PFSK-1 (cell line): Measurements from ENCODE around the gene STAC2.

Experiments used
- POLR2AphosphoS5 ChIP-seq: IDR thresholded peaks from 2 replicates; pipeline ENCODE4 v1.6.1; 2012; ENCODE audit warnings: low read depth, mild to moderate bottlenecking, control low read depth, low read length, moderate library complexity
- TAF1 ChIP-seq: IDR thresholded peaks from 2 replicates; pipeline ENCODE4 v1.6.1; 2012; ENCODE audit warnings: low read length, control low read depth, borderline replicate concordance; ENCODE audit not compliant: insufficient read depth
- TF ChIP-seq, protein P1 (sequence below), 2 experiments: IDR thresholded peaks; 2 replicates each; pipeline versions ENCODE4 v1.6.1 to v1.8.0; 2011 to 2012; ENCODE audit warnings: low read depth in 2 of 2, low read length in 2 of 2, control low read depth in 1 of 2, inconsistent platforms in 1 of 2, mild to moderate bottlenecking in 1 of 2, moderate library complexity in 1 of 2; ENCODE audit not compliant: insufficient read depth in 1 of 2

DNA sequence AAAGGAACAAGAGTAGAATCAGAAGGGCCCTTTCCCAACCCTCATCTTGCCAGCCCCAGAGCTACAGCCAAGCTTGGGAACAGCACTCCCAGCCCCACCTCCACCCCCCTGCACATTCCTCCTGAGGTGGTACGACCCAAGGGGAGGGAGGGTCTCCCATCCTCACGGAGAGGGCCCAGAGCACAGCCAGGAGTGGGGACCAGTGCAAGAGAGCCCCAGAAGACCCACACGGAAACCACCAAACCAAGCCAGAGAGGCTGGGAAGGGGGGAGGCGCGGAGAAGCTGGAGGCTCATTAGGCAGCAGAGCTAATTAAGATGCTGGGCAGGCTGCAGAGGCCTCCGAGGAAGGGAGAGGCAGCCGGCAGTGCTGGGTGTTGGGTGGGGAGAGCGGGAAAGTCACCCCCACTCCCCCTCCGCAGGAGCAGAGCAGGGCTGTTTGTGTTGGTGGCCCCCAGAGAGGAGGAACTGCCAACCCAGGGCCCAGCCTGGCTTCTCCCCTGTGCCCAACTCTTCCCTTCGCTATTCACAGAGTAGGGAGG lies 30.7 kb downstream of the STAC2 start:
- TF ChIP-seq TAF1 (no peak), POLR2AphosphoS5 (no peak)
- TF ChIP-seq, protein P1, sequence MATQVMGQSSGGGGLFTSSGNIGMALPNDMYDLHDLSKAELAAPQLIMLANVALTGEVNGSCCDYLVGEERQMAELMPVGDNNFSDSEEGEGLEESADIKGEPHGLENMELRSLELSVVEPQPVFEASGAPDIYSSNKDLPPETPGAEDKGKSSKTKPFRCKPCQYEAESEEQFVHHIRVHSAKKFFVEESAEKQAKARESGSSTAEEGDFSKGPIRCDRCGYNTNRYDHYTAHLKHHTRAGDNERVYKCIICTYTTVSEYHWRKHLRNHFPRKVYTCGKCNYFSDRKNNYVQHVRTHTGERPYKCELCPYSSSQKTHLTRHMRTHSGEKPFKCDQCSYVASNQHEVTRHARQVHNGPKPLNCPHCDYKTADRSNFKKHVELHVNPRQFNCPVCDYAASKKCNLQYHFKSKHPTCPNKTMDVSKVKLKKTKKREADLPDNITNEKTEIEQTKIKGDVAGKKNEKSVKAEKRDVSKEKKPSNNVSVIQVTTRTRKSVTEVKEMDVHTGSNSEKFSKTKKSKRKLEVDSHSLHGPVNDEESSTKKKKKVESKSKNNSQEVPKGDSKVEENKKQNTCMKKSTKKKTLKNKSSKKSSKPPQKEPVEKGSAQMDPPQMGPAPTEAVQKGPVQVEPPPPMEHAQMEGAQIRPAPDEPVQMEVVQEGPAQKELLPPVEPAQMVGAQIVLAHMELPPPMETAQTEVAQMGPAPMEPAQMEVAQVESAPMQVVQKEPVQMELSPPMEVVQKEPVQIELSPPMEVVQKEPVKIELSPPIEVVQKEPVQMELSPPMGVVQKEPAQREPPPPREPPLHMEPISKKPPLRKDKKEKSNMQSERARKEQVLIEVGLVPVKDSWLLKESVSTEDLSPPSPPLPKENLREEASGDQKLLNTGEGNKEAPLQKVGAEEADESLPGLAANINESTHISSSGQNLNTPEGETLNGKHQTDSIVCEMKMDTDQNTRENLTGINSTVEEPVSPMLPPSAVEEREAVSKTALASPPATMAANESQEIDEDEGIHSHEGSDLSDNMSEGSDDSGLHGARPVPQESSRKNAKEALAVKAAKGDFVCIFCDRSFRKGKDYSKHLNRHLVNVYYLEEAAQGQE (IDR thresholded peaks at IDR 0.05; ENCODE audit: insufficient read depth in 1 of 2, low read depth in 2 of 2, low read length in 2 of 2), result no peak
